NK-92 (cell line): Measurements from ENCODE around the gene DCUN1D1.
"Not testable (repeated sequence)": the region's sequence is repeated elsewhere in the genome, so short reads cannot be mapped to it uniquely, and the experiment has no call there.

Experiments
- DNase-seq: peaks from one replicate; lab custom pipeline; 2025; ENCODE audit not compliant: unreplicated experiment; lab: John Stamatoyannopoulos, UW

Gene DCUN1D1

DNA sequence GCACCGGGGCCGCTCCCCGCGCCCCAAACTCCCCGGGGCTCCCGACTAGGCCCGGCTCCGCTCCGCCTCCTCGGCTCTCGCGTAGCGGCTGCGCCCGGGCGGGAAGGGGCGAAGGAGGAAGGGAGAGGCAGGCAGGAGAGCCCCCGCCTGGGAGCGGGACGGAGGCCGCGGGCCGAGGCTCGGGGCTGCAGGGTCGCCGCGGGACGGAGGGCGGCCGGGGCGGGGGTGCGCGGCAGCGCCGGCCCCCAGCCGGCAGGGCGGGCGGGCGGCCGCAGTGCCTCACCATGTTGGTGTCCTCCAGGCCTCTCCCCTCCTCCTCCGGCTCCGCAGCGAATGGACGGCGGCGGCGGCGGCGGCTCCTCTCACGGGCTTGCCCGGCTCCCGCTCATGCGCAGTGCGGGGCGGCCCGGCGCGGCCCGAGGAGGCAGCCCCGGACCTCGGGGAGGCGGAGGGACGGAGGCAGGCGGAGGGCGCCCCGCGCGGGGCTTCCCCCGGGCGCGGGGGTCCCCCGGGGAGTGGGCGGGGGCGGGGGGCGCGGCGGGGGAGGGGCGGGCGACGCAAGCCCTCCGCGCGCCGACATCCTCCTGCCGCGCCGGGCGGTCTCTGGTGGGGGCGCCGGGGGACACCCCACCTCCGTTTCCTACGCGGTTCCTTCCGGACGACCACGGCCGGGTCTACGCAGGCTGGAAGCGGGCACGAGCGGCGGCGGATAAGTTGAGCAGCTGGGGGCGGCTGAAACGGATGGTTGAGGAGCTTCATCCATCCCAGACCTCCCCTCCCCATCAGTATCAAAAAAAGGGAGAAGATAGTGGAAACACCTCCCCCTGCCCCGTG, at the start of gene DCUN1D1:
DCUN1D1 (minus strand) TSS at position 335 of the 834 bp plus-strand sequence; CDS start at position 286, 49 bp downstream.
- peak; percentile 16 for DNase-seq

- DNase-seq = no peak
Measured at GRCh38 chr3:183028416-183028815, 48.1 kb upstream of the DCUN1D1 start.

DNA sequence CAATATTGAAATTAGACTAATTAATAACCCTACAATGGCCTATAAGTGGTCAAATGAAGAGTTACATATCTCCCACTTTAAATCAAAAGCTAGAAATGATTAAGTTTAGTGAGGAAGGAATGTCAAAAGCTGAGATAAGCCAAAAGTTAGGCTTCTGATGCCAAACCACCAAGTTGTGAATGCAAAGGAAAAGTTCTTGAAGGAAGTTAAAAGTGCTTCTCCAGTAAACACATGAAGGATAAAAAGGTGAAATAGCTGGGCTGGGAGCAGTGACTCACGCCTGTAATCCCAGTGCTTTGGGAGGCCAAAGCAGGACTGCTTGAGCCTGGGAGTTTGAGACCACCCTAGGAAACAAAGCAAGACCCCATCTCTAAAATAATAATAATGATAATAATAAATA, 46.9 kb upstream of the DCUN1D1 start:
- no peak for DNase-seq

GRCh38 chr3:183022936-183023516, 42.7 kb upstream of the DCUN1D1 start:
- DNase-seq = no peak

- DNase-seq = no peak
Measured at GRCh38 chr3:183018421-183019192, 38.3 kb upstream of the DCUN1D1 start.

DNA sequence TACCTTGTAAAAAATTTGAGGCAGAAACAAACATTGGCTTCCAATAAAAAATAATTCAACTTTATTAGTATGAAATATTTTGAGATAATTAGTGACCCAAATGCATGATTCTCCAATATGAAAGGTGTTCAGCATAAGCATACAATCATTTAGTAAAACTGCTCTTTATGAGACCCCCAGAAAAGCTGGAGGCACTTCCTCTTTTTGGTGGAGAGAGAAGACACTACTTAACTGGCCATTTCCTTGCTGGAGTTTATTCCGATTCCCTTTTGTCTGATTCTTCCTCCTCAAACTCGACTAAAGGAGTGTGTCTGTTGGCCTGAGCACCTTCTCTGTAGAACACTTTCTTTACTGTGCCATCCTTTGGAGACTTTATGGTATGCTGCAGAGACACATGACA, 34.8 kb upstream of the DCUN1D1 start:
- DNase-seq = no peak

DNA sequence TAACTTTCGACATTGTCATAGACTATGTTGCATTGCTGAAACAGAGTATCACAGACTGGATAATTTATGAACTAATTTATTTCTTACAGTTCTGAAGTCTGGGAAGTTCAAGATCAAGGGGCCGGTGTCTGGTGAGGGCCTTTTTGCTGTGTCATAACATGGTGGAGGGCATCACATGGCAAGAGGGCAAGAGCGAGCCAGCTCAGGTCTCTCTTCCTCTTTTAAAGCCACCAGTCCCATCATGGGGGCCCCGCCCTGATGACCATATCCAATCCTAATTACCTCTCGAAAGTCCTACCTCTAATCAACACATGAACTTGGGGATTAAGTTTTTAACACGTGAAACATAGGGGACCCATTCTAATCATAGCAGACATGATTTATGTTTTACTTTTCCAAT, 33.5 kb upstream of the DCUN1D1 start:
- no peak for DNase-seq

DNA sequence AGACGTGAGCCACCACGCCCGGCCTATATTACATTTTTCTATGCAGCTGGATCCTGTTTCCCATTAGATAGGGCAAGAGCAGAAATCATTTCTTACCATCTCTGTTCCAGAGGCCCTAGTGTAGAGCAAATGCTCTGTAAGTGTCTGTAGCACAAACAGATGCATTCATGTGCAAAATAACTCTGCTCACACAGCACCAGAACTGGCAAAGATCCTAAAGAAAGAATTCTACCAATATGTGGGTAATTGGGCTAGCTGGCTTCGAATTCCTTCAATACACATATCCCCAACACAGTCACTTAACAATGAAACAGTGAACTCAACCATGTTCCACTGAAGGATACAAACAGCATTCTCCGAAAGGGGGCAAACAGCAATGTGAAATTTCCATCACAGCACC, 32.7 kb upstream of the DCUN1D1 start:
- no peak for DNase-seq

DNA sequence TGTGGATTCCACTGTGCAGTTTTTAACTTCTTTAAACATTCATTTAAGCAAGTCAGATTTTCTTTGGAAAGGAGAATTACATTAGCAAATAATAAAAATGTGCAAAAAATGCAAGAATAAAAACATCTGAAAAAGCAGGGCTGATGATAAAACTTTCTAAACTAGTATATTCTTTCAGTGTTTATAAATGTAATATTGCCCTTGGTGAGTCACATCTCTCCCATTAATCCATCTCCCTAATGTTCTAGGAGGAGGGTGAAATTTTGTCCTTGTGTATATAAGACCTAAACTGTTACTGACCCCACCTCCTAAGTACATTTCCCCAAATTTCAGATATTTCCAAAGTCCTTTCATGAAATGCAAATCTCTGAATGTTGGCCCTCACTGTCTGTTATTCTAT, 28.5 kb upstream of the DCUN1D1 start:
- no peak for DNase-seq

GRCh38 chr3:183008303-183008702, 28.0 kb upstream of the DCUN1D1 start:
- DNase-seq = no peak

DNA sequence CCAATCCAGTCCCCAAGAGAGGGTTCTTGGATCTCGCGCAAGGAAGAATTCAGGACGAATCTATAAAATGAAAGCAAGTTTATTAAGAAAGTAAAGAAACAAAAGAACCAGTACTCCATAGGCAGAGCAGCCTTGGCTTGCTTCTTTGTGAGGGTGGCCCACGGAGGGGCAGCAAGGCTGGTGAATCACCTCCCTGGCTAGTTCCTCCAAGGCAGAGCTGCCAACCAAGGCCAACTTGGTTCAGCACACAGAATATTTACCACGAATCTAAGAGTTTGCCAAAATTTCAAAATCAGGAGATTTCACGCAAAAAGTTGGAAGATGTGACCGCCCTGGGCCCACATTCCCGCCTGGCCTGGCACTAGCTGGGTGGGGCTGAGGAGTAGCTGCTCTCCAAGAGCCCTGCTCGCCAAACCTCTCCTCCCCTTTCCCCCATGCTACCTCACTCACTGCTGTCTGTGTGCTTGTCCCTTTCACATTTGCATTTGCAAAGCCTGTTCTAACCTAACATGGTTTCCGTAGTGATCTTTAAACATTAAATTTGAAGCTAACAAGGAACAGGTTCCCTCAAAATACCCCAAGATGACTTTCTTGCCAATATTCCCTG, 26.2 kb upstream of the DCUN1D1 start:
- DNase-seq = no peak

GRCh38 chr3:182999767-183000166, 19.4 kb upstream of the DCUN1D1 start:
- no peak for DNase-seq

GRCh38 chr3:182993486-182994201, 13.3 kb upstream of the DCUN1D1 start:
- DNase-seq = not testable (repeated sequence)

DNA sequence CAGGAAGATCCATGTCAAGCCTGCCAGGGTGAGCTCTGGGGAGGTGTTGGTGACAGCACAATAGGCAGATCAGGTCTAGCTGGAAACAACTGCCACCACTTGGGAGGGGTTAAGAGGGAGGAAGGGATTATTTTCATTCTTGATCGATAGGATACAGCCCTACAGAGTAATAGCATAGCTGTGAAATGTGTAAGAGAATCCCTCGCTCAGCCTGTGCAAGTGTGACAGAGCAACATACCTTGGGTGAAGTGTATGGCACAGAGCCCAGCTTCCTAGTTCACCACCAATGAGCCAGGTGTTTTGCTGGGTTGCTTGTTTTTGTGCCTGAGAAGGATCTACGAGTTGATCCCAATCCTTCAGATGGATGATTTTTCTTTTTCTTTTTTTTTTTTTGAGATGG, 9.2 kb upstream of the DCUN1D1 start:
- no peak for DNase-seq

GRCh38 chr3:182986021-182986420, 5.7 kb upstream of the DCUN1D1 start:
- DNase-seq = no peak

- no peak for DNase-seq
Measured at GRCh38 chr3:182983876-182984275, 3.5 kb upstream of the DCUN1D1 start.

DNA sequence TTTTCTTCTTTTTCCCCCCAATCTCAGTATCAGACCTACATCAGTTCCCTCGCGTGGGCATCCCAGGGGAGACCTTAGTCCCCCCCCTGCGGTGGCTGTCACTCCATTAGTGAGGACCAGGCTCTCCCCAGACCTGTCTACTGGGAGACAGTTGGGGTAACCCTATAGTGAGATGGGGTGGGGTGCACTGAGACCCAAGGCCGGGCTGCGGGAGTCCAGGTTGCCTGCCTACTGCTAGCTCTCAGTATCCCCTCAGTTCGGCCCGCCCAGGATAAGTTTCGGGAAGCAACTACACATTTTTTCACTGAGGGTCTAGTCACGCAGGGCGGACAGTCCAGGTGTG, 671 bp upstream of the DCUN1D1 start:
- no peak for DNase-seq

DNA sequence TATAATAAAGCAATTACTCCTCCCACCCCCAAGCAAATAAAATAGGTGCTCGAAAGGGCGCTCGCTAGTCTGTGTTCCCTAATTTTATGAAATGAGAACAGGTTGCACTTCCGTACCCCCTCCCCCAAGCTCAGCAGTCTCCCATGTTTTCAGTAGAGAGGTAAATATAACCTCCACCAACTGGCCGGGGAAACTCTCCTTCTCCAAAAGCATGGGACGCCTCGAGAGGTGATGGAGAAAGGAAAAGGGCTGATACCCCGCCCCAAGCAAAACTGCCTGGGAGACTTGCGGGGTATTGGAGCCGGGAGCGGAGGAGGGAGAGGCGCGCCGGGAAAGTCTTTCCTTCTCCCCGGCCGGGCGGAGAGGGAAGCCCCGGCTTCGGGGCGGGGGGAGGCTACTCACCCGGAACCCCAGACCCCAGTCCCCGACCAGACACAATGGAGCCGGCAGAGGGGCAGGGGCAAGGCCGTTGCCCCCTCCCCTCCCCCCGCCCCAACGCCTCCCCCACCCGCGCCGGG, 605 bp downstream of the DCUN1D1 start:
- DNase-seq = no peak

DNA sequence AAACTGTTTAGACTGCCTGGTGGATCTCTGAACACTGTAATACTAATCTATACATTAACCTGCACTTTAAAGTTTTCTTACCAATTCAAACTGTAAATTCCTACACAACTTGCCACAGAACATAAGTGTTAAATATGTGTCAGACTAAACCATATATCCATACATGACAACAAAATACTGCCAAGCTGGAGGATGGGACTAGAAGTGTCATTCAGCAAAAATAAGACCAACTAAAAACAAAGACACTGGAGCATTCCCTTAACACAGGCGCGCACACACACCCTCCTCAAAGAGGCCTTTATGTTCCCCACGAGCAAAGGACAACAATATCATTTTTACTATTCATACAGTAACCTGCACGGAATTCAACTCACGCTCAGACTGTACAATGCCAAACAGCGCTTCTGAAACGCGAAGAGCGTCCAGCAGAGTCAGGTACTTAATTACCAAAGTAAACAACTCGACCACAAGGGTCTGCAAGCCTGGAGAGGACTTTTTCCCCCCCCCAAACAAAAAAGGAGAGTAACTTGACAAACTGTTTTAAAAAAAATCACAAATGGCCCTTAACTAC, 1.1 kb downstream of the DCUN1D1 start:
- DNase-seq = no peak

- DNase-seq = no peak
Measured at GRCh38 chr3:182978387-182978786, 2.0 kb downstream of the DCUN1D1 start.
